ENCODE results near the gene CMSS1. TPM values are rescaled to one million over a fixed set of nuclear protein-coding genes. Genes with fewer than 3 reads are reported as not detected.

The CMSS1 gene
- polyA plus RNA-seq, 1 of the 3 experiments (the other 2 are of a cell fraction): 9.1 TPM

DNA sequence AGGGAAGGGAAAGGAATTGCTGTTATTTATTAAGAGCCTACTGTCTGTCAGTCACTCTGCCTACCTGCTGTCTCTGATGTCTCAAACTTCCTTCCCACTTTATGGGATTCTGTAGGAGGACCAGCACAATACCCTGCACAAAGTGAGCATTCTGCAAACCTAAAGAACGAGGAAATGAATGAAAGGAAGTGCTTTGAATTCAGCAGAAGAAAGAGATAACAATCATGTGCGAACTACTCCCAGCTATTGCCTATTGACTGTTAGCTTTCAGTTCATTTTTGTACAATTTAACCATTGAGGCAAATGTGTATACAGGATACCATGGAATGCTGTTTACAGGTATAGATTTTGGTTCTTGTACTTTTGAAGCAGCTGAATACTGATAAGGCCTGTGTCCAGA is 66.8 kb downstream of the CMSS1 start:
- Histone ChIP-seq H3K27me3 (ENCODE audit: insufficient read depth) (no peaks in the 10 kb centered on the region), H3K4me2 (no peak overlapping the region), H3K9me2 (no peaks in the 10 kb centered on the region), H3K9me3 (no peaks in the 10 kb centered on the region), H3K27ac (ENCODE audit: low read depth in 2 of 2, low read length in 1 of 2) (no peak overlapping the region), H3K9ac (no peak overlapping the region), H3K79me2 (ENCODE audit: insufficient read depth) (no peaks in the 10 kb centered on the region), H4K20me1 (ENCODE audit: insufficient read depth) (no peaks in the 10 kb centered on the region), H2AFZ (ENCODE audit: low read depth) (no peak overlapping the region), H3K36me3 (replicated peaks in 1 of 2; ENCODE audit: control insufficient read depth in 1 of 2, insufficient read depth in 2 of 2, low read length in 1 of 2) (no peaks in the 10 kb centered on the region), H3K4me1 (ENCODE audit: control insufficient read depth in 1 of 2, insufficient read depth in 2 of 2, low read depth in 1 of 2, low read length in 1 of 2) (no peaks in the 10 kb centered on the region; a peak in 2 of 4 replicates), H3K4me3 (ENCODE audit: low read depth in 2 of 2, low read length in 1 of 2) (no peak overlapping the region), H3F3A (replicated peaks; ENCODE audit: insufficient read depth) (no peaks in the 10 kb centered on the region)
- no peak for TF ChIP-seq FOXM1 (IDR thresholded peaks at IDR 0.05; ENCODE audit: low read depth)
- no peak for TF ChIP-seq GABPA (IDR thresholded peaks at IDR 0.05; ENCODE audit: low read depth)
- no peak for TF ChIP-seq EP300 (IDR thresholded peaks at IDR 0.05; ENCODE audit: borderline replicate concordance in 1 of 2, low read depth in 1 of 2, low read length in 1 of 2)
- no peak for TF ChIP-seq FOSL2 (IDR thresholded peaks at IDR 0.05; ENCODE audit: borderline replicate concordance, low read depth)
- no peak for TF ChIP-seq CHD2 (IDR thresholded peaks at IDR 0.05; ENCODE audit: low read length, partially characterized antibody)
- no peak for TF ChIP-seq TCF12 (IDR thresholded peaks at IDR 0.05)
- no peak for TF ChIP-seq RFX5 (IDR thresholded peaks at IDR 0.05; ENCODE audit: low read length)
- TF ChIP-seq NRF1 (IDR thresholded peaks at IDR 0.05; ENCODE audit: low read depth, low read length): no peak
- no peak for TF ChIP-seq RCOR1 (IDR thresholded peaks at IDR 0.05; ENCODE audit: low read length)
- no peak for TF ChIP-seq NFIC (IDR thresholded peaks at IDR 0.05; ENCODE audit: borderline replicate concordance)
- TF ChIP-seq, protein P1, sequence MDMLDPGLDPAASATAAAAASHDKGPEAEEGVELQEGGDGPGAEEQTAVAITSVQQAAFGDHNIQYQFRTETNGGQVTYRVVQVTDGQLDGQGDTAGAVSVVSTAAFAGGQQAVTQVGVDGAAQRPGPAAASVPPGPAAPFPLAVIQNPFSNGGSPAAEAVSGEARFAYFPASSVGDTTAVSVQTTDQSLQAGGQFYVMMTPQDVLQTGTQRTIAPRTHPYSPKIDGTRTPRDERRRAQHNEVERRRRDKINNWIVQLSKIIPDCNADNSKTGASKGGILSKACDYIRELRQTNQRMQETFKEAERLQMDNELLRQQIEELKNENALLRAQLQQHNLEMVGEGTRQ (IDR thresholded peaks at IDR 0.05; ENCODE audit: borderline replicate concordance, low read depth, low read length): no peak
- no peak for TF ChIP-seq SIN3A (IDR thresholded peaks at IDR 0.05; ENCODE audit: borderline replicate concordance, low read depth, low read length)
- TF ChIP-seq, protein P2, sequence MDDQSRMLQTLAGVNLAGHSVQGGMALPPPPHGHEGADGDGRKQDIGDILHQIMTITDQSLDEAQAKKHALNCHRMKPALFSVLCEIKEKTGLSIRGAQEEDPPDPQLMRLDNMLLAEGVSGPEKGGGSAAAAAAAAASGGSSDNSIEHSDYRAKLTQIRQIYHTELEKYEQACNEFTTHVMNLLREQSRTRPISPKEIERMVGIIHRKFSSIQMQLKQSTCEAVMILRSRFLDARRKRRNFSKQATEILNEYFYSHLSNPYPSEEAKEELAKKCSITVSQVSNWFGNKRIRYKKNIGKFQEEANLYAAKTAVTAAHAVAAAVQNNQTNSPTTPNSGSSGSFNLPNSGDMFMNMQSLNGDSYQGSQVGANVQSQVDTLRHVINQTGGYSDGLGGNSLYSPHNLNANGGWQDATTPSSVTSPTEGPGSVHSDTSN (IDR thresholded peaks at IDR 0.05): no peak
- ChIA-PET POLR2A (no interaction called here), CTCF (interaction anchor here (0.9 to 1.3 kb wide), 2 partner anchors 35 to 370 kb away, joined by 3 read pairs; no protein-coding TSS in a partner anchor)
- DNase-seq: no peak
- 85% methylated on average over 2 of the region's 2 CpGs for WGBS (ENCODE audit: low lambda C conversion rate)

DNA sequence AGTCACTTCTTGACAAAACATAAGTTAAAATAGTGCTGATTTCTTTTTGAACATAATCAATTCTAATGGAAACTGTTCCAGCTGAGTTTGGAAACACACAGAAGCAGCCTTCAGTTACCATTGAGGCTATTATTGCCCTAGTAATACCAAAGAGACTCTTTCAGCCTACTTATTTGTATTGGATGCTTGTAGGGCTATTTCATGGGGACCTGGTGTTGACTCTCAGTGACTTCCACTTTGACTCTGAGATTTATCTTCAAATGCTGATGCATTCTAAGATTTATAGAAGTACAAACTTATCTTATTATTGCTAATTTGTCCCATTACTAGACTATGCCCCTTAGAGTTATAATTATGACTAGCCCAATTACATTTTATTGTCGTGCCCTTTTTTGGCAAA is 67.4 kb downstream of the CMSS1 start:
- CTCF ChIA-PET: interaction anchor here (0.9 kb wide), 1 partner anchor 36 kb away, joined by 3 read pairs; no protein-coding TSS in a partner anchor
- no peak overlapping the region for H3K4me3 ChIP-seq (ENCODE audit: low read depth in 2 of 2, low read length in 1 of 2)
- no peaks in the 10 kb centered on the region for H3K9me2 ChIP-seq
- H3K4me1 ChIP-seq (ENCODE audit: control insufficient read depth in 1 of 2, insufficient read depth in 2 of 2, low read depth in 1 of 2, low read length in 1 of 2): no peaks in the 10 kb centered on the region; a peak in 2 of 4 replicates
- 95% methylated on average over 1 of the region's 1 CpG for WGBS (ENCODE audit: low lambda C conversion rate)
- no peak for DNase-seq
- no peaks in the 10 kb centered on the region for H3K79me2 ChIP-seq (ENCODE audit: insufficient read depth)
- no peaks in the 10 kb centered on the region for H3K27me3 ChIP-seq (ENCODE audit: insufficient read depth)
- H3K4me2 ChIP-seq: no peak overlapping the region
- H3K9me3 ChIP-seq: no peaks in the 10 kb centered on the region
- no peaks in the 10 kb centered on the region for H3K36me3 ChIP-seq (replicated peaks in 1 of 2; ENCODE audit: control insufficient read depth in 1 of 2, insufficient read depth in 2 of 2, low read length in 1 of 2)
- POLR2A ChIA-PET: no interaction called here
- no peaks in the 10 kb centered on the region for H4K20me1 ChIP-seq (ENCODE audit: insufficient read depth)
- H3F3A ChIP-seq (replicated peaks; ENCODE audit: insufficient read depth): peaks cover 3% of the 10 kb centered on the region
- H3K9ac ChIP-seq: no peak overlapping the region
- H3K27ac ChIP-seq (ENCODE audit: low read depth in 2 of 2, low read length in 1 of 2): no peak overlapping the region
- H2AFZ ChIP-seq (ENCODE audit: low read depth): no peak overlapping the region
- TF ChIP-seq NFIC (IDR thresholded peaks at IDR 0.05; ENCODE audit: borderline replicate concordance) (no peak), MEF2A (IDR thresholded peaks at IDR 0.05; ENCODE audit: borderline replicate concordance, low read depth) (no peak)
- TF ChIP-seq, protein P1 (IDR thresholded peaks at IDR 0.05; ENCODE audit: borderline replicate concordance, low read depth, low read length): no peak
- TF ChIP-seq, protein P3, sequence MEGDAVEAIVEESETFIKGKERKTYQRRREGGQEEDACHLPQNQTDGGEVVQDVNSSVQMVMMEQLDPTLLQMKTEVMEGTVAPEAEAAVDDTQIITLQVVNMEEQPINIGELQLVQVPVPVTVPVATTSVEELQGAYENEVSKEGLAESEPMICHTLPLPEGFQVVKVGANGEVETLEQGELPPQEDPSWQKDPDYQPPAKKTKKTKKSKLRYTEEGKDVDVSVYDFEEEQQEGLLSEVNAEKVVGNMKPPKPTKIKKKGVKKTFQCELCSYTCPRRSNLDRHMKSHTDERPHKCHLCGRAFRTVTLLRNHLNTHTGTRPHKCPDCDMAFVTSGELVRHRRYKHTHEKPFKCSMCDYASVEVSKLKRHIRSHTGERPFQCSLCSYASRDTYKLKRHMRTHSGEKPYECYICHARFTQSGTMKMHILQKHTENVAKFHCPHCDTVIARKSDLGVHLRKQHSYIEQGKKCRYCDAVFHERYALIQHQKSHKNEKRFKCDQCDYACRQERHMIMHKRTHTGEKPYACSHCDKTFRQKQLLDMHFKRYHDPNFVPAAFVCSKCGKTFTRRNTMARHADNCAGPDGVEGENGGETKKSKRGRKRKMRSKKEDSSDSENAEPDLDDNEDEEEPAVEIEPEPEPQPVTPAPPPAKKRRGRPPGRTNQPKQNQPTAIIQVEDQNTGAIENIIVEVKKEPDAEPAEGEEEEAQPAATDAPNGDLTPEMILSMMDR (IDR thresholded peaks at IDR 0.05): no peak

Measured in SK-N-SH (cell line).